Rectal smooth muscle tissue (tissue), 1 donor: ENCODE results near the gene ISLR.
A peak's percentile ranks its signal among the peaks of the same experiment; 100 is the strongest.

Experiments used
- H3K27ac ChIP-seq: one replicate; pipeline ENCODE4 v1.7.0; 2013; ENCODE audit warnings: low read depth, low read length, inconsistent platforms
- H3K27me3 ChIP-seq: one replicate; pipeline ENCODE4 v1.7.0; 2013; ENCODE audit warnings: low read length; ENCODE audit not compliant: control insufficient read depth, insufficient read depth
- H3K36me3 ChIP-seq: one replicate; pipeline ENCODE4 v1.7.0; 2013; ENCODE audit warnings: low read length; ENCODE audit not compliant: control insufficient read depth, insufficient read depth
- H3K4me1 ChIP-seq: one replicate; pipeline ENCODE4 v1.7.0; 2013; ENCODE audit warnings: low read length; ENCODE audit not compliant: control insufficient read depth, insufficient read depth
- H3K4me3 ChIP-seq: one replicate; pipeline ENCODE4 v1.7.0; 2013; ENCODE audit warnings: low read length
- H3K9ac ChIP-seq: one replicate; pipeline ENCODE4 v1.7.0; 2013; ENCODE audit warnings: low read length

The ISLR gene

DNA sequence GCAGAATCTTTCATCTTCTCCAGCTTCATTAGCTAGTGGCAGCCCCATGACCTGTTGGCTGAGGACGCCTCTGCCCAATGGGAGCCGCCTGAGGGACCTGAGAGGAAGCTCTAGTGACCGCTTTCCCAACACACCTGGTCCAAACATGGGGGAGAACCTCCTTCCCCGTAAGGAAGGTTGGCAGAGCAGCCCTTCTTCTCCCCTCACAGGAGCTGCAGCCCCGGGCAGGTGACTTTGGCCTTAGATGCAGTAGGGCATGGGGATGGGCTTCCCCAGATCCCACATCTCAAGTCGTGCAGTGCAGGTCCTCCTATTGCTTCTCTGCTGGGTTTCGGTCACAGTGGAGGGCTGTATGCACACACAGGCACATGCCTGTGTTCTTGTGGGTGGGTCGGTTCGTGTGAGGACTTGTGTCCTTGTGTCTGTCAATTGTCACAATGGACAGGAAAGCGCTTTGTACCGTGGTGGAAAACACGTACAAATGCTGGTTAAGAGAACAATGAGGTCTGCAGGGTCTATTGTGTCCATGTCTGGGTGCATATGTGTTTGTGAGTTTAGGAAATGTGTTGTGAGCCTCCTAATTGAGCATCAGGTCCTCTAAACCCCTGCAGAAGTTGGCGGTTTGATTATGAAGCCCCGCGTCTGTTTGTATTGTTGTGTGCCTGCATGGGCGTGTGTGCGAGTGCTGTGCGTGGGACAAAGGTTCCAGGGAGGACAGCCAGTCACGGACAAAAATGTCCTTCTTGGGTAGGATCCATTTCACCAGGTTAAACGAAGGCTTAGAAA is 41.7 kb upstream of the ISLR start:
- H3K9ac ChIP-seq: no peak overlapping the region
- H3K4me3 ChIP-seq: no peak overlapping the region
- H3K36me3 ChIP-seq: no peaks in the 10 kb centered on the region
- H3K27ac ChIP-seq: no peak overlapping the region
- peaks cover 11% of the 10 kb centered on the region for H3K4me1 ChIP-seq
- H3K27me3 ChIP-seq: peaks cover 72% of the 10 kb centered on the region

GRCh38 chr15:74132681-74133651 is 40.5 kb upstream of the ISLR start:
- Histone ChIP-seq H3K27ac (no peak overlapping the region), H3K27me3 (peaks cover 81% of the 10 kb centered on the region), H3K9ac (no peak overlapping the region), H3K4me1 (peaks cover 18% of the 10 kb centered on the region), H3K36me3 (no peaks in the 10 kb centered on the region), H3K4me3 (no peak overlapping the region)

DNA sequence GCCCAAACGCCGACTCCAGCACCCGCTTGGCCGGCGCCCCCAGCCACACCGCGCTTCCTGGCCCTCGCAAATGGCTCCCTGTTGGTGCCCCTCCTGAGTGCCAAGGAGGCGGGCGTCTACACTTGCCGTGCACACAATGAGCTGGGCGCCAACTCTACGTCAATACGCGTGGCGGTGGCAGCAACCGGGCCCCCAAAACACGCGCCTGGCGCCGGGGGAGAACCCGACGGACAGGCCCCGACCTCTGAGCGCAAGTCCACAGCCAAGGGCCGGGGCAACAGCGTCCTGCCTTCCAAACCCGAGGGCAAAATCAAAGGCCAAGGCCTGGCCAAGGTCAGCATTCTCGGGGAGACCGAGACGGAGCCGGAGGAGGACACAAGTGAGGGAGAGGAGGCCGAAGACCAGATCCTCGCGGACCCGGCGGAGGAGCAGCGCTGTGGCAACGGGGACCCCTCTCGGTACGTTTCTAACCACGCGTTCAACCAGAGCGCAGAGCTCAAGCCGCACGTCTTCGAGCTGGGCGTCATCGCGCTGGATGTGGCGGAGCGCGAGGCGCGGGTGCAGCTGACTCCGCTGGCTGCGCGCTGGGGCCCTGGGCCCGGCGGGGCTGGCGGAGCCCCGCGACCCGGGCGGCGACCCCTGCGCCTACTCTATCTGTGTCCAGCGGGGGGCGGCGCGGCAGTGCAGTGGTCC is 39.7 kb upstream of the ISLR start:
- Histone ChIP-seq H3K27me3 (peaks cover 72% of the 10 kb centered on the region), H3K4me3 (no peak overlapping the region), H3K36me3 (no peaks in the 10 kb centered on the region), H3K4me1 (peaks cover 15% of the 10 kb centered on the region), H3K9ac (no peak overlapping the region), H3K27ac (no peak overlapping the region)

GRCh38 chr15:74134387-74135027 is 39.0 kb upstream of the ISLR start:
- Histone ChIP-seq H3K36me3 (no peaks in the 10 kb centered on the region), H3K4me3 (no peak overlapping the region), H3K9ac (no peak overlapping the region), H3K27me3 (peaks cover 65% of the 10 kb centered on the region), H3K4me1 (peaks cover 15% of the 10 kb centered on the region), H3K27ac (no peak overlapping the region)

DNA sequence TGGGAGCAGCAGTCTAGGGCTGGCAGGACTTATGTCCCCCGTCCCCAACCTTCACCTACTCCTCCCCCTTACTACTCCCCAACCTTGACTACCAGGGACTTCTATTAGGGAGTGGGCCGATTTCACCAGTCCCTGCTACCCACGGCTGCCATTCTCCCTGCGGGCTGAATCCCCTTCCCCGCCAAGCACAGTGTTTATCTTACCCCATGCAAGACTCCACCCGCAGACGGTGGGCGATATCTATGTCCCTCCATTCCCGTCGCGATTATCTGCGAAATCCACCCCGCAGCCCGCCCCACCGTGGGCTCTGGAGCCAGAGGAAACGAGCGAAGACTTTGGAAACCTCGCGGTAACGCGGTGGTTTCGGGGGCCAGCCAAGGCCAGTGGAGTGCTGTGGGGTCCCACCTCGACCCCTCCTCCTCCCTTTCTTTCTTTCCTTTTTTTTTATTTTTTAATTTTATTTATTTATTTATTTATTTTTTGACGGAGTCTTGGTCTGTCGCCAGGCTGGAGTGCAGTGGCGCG is 38.4 kb upstream of the ISLR start:
- no peak overlapping the region for H3K4me3 ChIP-seq
- peaks cover 61% of the 10 kb centered on the region for H3K27me3 ChIP-seq
- H3K27ac ChIP-seq: no peak overlapping the region
- H3K9ac ChIP-seq: no peak overlapping the region
- H3K4me1 ChIP-seq: peaks cover 15% of the 10 kb centered on the region
- no peaks in the 10 kb centered on the region for H3K36me3 ChIP-seq

GRCh38 chr15:74136540-74136813 is 37.0 kb upstream of the ISLR start:
- H3K9ac ChIP-seq: no peak overlapping the region
- peaks cover 12% of the 10 kb centered on the region for H3K4me1 ChIP-seq
- H3K4me3 ChIP-seq: peak overlapping the region; percentile 50
- peaks cover 49% of the 10 kb centered on the region for H3K27me3 ChIP-seq
- H3K36me3 ChIP-seq: no peaks in the 10 kb centered on the region
- H3K27ac ChIP-seq: no peak overlapping the region

DNA sequence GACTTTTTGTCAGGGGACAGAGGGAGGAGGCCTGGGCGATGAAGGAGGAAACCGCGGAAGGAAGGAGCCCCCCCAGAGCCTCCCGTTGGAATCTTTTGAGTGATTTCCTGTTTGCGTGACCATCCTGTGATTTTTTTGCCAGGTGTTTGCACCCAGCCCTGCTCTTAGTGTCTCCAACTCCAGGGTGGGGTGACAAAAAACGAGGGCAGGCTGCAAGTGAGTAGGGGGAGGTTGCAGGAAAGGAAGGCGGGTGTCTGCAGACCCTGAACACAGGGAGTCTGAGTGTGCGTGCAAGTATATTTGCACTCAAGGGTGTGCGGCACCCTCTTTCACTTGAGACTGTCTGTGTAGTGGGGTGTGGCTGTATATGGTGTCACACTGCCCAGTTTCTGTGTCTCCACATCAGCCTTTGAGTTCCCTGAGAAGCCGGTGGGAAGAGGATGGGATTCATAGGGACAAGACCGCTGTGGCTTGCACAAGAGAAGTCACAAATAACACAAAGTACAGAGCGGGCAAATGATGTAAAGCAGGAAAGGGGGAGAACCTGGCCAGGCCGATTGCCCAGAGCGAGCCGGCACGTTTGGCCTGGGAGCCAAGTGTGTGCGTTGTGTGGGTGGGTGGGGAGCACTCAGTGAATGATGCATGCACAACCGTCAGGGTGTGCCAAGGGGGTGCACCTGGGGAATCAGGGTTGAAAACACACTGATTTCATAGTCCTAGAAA is 36.5 kb upstream of the ISLR start:
- no peak overlapping the region for H3K27ac ChIP-seq
- H3K4me3 ChIP-seq: peak overlapping the region; percentile 50
- H3K4me1 ChIP-seq: peaks cover 12% of the 10 kb centered on the region
- peaks cover 44% of the 10 kb centered on the region for H3K27me3 ChIP-seq
- no peaks in the 10 kb centered on the region for H3K36me3 ChIP-seq
- H3K9ac ChIP-seq: no peak overlapping the region

DNA sequence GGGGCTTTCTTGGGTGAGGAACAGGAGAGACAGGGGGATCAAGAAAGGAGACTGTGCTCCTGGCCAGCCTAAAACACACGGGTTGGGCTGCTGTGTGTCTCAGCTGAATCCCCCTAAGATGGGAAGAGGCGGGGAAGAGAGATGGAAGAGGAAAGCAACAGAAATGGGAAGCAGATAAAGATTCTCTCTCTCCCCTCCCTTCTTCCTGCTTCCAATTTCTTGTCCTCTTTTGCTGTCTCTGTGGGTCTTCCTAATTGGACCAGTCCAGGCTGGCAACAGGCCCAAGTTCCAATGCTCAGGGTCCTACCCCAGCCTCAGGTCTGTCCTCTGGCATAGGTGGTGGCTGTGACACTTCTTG is 36.0 kb upstream of the ISLR start:
- Histone ChIP-seq H3K27me3 (peaks cover 38% of the 10 kb centered on the region), H3K27ac (no peak overlapping the region), H3K36me3 (no peaks in the 10 kb centered on the region), H3K9ac (no peak overlapping the region), H3K4me3 (no peak overlapping the region), H3K4me1 (peaks cover 12% of the 10 kb centered on the region)

DNA sequence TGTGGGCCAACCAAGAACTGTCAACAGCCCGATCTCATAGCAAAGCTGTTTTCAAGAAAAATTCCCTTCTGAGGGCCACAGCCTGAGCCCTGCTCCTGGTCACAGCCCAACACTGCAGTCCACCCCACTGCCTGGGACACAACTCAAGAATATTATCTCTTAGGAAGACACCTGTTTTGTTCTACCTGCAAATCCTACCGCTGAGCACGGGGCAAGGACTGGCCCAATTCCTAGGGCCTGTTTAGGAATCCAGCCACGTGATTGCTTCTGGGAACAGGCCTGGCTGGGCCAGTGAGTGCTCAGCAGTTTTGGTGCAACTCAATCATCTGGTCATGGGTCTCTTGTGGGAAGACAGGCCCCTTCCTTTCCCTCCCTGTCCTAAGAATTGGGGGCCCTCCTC is 34.9 kb upstream of the ISLR start:
- H3K4me3 ChIP-seq: no peak overlapping the region
- H3K36me3 ChIP-seq: no peaks in the 10 kb centered on the region
- no peak overlapping the region for H3K9ac ChIP-seq
- H3K27ac ChIP-seq: no peak overlapping the region
- peaks cover 12% of the 10 kb centered on the region for H3K4me1 ChIP-seq
- peaks cover 31% of the 10 kb centered on the region for H3K27me3 ChIP-seq

DNA sequence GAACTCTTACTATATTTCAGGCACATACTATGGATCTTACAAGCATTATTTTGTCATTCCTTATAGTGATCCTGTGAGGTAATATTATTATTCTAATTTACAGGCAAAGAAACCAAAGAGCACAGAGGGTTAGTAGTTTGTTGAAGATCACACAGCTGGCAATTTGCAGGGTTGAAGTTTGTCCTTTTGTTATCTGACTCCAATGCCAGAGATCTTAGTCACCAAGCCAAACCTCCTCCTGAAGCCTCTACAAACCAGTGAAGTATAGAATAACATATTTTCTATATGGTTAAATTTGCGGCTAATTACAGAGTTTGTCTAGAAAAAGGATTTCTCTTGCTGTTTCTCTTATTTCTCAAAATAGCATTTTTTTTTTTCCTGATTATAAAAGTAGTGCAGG is 31.9 kb upstream of the ISLR start:
- Histone ChIP-seq H3K27ac (no peak overlapping the region), H3K4me1 (peaks cover 9% of the 10 kb centered on the region), H3K9ac (no peak overlapping the region), H3K36me3 (no peaks in the 10 kb centered on the region), H3K27me3 (peaks cover 11% of the 10 kb centered on the region), H3K4me3 (no peak overlapping the region)

GRCh38 chr15:74144153-74144775 is 29.2 kb upstream of the ISLR start:
- H3K27ac ChIP-seq: no peak overlapping the region
- no peaks in the 10 kb centered on the region for H3K27me3 ChIP-seq
- H3K4me3 ChIP-seq: no peak overlapping the region

More at GRCh38 chr15:74144153-74144775, 29.2 kb upstream of the ISLR start:
- no peak overlapping the region for H3K9ac ChIP-seq
- no peaks in the 10 kb centered on the region for H3K4me1 ChIP-seq
- no peaks in the 10 kb centered on the region for H3K36me3 ChIP-seq
